Stimulated activated CD8-positive, alpha-beta memory T cell treated with anti-CD3 and anti-CD28 coated beads, Interleukin-12 subunit alpha, Interleukin-12 subunit beta, amount 100 ng/mL, for 4 hours (primary cell): ENCODE results near the gene COLQ.

Source experiments
- DNase-seq: peaks from one replicate; pipeline ENCODE4 v3.0.0-alpha.2; 2020; ENCODE audit warnings: low read depth

COLQ gene

DNA sequence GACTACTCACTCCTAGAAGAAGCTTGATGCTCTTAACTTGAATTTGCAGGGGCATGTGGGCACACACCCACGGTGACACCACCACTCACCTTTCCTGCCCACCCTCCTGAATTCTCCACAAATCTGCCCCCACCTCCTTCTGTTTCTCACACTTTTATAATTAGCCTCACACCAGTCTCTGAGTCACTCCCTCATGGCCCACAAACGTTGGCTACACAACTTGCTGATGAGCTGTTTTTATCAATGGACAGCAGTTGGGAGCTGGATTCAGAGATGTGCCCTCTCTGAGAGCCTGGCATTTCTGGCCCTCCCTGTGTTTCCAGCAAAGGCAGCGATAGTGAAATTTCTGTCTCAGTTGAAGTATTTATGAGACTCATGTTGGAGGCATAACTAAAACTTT lies 1.3 kb downstream of the COLQ start:
- DNase-seq, result peak; percentile 16

DNA sequence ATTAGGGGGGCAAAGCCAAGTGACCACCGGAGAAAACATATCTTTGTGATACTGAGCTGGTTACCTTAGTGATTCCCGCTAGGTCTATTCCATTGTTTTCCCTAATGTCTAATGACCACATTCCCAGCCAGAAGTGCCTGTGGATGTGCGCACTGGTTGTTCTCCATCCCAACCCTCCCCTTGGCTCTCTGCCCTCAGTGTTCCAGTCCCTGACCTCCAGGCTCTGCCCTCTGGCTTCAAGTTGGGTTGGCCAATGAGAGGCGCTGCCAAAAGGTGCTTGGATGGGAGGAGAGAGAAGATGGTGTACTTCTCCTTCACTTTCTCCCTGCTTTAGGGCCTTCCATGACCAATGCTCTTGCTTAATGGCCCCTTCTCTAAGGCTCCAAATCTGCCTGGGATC lies 2.4 kb downstream of the COLQ start:
- DNase-seq, result no peak

DNA sequence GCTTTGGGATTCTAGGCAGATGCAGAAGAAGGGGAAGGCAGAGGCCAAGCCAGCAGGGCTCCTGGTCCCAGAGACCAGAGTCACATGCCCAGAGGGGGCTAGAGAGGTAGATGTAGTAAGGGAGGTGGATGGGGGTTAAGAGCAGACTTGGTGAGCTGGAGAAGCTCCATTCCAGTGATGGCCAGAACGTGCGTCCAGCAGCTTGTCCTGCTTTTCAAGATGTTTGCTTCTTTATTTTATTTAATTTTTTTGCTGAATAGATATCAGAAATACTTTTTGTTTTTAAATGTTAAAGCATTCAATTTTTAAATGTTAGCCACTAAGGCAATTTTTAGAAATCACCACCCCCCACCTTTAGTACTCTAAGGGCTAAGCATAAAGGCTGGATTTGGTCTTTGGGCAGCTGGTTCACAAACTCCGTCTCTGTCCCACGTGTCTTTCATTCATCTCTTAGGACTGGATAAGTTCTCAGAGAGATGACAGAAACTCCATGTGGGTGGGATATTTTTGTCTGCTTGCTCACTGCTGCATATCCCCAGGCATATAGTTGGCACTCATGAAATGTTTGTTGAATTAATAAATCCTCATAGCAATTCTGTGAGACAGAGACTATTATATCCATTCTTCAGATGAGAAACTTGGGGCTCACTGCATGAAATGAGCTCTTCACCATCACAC lies 6.7 kb downstream of the COLQ start:
- DNase-seq, result no peak

DNA sequence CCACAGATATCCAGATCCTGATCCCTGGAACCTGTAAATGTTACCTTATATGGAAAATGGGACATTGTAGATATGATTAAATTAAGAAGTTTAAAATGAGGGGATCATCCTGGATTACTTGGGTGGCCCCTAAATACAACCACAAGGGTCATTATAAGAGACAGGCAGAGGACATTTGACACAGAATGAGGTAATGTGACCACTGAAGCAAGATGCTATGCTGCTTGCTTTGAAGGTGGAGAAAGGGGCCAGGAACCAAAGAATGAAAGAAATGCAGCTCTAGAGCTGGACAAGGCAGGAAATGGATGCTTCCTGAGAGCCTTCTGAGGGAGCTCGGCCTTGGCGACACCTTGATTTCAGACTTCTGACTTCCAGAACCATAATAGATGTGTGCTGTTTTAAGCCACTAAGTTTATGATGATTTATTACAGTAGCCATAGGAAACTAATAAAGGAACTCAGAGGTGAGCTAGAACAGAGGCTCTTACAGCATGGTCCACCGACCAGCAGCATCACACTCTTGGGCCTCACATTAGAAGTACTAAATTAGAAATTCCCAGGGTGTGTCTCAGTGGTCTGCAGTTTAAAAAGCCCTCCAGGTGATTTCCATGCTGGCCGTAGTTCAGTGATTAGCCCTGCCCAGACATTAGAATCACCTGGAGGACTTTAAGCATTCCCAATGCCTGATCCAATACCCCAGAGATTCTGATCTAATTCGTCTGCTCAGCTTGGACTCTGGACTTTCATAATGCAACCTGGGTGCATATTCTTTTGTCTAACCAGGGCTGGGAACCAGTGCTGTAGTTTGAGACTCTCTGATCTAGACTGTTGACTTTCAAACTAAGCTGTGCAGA lies 7.5 kb downstream of the COLQ start:
- DNase-seq, result no peak

DNA sequence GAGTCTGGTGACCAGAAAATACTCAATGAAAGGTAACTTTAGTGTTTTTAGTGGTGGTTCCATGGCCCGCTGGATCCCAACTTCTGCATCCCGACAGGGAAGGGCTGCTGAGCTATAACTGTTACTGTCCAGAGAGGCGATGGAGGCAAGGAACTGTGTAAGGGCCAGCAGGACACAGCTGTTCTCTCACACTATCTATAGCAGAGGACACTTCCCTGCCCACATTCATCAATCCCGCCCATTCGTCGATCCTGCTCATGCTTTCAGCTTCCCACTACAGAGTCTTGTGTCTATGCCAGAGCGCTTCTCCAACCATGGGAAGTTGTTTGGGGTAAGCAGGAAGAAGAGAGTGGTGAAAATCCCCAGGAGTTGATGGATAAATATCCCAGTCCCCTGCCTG lies 8.4 kb downstream of the COLQ start:
- no peak for DNase-seq

DNA sequence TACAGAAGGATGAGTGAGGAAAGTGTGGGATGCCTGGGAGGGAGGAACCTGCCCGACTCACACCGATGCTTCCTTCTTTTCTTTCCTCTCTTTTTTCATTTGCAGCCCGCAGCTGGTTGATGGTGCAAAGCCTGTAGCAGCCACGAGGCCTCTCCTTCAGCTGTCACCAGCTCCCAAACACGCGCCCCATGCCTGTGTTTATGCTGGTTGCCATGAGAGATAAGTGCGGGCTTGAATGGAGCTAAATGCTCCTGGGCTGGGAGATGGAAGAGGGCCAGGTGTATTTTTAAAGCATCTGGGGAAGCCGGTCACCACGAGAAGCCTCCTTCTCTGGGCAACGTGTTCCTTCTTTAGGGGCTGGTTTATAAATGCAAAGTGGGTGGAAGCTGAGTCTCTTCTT lies 9.3 kb downstream of the COLQ start:
- DNase-seq, result no peak

DNA sequence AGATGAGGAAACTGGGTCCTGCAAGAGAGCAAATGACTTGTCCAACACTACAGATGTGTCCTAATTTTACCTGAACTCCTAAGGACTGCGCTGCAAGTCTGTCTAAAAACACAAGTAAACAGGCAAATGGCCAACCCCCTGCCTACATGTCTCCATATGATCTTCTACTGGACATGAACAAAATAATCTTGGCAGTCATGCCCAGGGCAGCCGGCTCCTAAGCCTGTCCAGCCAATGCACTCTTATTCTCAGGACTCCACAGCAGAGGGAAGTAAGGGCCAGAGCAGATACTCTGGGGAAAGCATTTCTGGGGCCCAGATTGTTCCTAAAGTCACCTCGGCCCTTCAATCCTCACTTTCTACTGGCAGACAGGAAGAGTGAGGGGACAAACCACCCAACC lies 10.3 kb downstream of the COLQ start:
- DNase-seq, result no peak

DNA sequence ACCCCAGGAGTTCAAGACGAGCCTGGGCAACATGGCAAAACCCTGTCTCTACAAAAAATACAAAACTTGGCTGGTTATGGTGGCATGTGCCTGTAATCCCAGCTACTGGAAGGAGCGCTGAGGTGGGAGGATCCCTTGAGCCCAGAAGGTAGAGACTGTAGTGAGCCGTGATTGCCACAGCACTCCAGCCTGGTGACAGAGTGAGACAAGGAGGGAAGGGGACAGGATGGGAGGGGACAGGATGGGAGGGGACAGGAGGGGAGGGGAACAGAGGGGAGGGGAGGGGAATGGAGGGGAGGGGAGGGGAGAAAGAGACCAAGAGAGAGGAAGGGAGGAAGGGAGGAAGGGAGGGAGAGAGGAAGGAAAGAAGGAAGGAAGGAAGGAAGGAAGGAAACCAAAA lies 11.0 kb downstream of the COLQ start:
- no peak for DNase-seq

DNA sequence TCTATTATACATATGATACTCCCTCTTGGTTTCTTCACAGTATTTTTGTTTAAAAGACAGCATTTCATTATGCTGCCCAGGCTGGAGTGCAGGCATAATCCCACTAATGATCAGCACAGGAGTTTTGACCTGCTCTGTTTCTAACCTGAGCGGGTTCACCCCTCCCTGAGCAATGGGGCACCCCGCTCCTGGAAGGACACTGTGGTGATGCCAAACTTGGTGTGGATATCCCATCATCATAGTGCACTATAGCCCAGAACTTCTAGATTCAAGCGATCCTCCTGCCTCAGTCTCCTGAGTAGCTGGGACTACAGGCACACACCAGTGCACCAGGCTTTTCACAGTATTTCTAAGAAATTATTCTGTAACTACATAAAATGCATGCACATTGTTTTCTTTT lies 14.9 kb downstream of the COLQ start:
- DNase-seq, result no peak

DNA sequence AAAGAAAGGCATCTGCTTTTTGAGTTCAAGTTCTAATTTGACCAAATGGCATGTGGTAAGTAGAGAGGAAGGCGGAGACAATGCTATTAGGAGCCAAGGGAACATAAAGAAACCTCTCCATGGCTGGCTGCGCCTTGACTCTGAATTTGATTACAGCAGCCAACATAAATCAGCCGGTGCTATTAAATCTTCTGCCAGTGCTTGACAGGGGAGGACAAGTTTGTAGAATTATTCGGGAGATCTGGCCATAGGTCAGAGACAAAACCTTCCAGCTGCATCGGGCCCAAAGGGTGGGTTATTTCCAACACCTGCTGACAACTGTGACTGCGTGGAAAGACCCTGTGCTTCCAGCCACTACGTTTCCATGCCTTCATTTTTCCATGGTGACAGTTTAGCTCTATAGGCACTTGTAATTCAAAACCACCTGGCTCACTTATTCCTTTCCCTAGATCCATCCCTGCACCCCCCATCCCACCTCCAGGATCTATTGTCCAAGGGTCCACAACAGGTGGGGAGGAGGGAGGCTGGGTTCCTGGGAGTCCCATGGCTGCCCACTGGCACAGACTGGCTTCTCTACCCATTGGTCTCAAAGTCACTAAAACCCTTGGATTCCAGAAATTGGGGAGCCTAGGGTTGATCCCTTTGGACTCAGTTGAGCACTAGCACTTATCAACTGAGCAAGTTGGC lies 15.9 kb downstream of the COLQ start:
- DNase-seq, result no peak

DNA sequence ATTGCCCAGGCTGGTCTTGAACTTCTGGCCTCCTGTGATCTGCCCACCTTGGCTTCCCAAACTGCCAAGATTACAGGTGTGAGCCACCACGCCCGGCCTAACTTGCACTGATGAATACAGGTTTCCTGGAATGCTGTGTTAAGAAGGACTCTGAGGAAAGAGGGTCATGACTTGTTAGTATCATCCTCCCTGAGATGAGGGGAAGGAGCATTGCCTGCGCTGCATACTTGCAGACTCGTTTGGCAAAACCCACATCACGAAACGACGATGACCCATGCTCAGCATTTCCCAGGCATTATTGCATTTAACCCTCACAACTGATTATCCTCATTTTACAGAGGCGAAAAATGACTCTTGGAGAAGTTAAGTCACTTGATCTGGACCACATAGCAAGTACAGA lies 18.9 kb downstream of the COLQ start:
- DNase-seq, result no peak

DNA sequence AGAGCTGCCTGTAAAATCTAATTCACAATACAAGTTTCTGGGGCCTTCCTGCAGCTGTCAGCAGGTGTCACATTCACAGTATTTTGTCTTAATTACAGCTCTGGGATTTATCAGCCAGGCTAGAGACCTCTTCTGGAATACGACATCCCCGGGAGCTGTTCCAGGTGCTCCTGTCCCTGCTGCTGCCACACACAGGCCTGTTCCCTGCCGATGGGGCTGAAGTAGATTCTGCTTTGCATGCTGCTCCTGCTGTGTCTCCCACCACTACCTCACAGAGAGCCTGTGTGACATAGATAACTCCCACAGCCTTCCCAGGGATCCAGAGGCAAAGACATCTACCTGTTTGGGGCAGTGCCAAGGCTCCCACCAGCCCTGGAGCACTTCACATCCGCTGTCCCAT lies 20.4 kb downstream of the COLQ start:
- no peak for DNase-seq

DNA sequence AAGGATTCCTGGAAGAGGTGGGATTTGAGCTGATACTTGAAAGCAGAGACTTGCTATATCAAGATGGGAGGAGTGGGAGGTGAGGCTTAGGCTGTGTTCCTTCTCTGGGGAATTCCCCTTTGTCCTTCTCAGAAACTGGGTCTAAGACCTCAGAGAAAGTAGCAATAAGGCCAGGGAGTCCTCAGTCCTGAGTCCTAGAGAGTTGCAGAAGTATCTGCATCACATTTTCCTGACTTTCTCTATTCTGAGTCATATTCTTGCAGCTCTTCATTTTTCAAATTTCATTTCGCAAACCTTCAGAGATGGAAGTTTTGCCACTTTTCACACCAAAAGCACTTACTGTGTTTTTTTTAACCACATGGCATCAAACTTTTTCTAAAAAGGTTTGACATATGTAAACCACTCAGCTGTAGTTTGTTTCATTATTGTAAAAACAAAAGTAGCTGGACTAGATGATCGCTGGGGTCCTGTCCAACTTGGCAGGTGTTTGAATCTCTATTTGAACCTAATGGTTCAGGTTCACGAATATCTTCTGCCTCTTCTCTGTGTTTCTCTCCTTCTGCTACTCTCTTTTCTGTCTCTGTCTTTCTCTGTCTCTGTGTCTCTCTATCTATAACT lies 21.3 kb downstream of the COLQ start:
- DNase-seq, result no peak

DNA sequence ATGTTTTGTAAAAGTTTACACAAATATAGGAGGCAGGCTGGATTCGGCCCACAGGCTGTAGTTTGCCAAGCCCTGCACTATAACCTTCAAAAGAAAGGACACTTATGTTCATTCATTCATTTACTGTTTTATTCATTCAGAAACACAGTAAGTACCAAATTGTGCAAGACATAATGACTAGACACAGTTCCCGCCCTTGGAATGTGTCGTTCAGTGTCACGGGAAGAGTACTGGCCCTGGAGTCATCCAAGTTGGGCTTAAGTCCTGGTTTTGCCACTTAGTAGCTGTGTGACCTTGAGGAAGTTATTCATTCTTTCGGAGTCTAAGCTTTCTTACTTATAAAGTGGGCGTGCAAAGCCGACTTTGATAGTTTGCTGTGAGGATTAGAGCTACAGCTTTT lies 22.0 kb downstream of the COLQ start:
- DNase-seq, result no peak

DNA sequence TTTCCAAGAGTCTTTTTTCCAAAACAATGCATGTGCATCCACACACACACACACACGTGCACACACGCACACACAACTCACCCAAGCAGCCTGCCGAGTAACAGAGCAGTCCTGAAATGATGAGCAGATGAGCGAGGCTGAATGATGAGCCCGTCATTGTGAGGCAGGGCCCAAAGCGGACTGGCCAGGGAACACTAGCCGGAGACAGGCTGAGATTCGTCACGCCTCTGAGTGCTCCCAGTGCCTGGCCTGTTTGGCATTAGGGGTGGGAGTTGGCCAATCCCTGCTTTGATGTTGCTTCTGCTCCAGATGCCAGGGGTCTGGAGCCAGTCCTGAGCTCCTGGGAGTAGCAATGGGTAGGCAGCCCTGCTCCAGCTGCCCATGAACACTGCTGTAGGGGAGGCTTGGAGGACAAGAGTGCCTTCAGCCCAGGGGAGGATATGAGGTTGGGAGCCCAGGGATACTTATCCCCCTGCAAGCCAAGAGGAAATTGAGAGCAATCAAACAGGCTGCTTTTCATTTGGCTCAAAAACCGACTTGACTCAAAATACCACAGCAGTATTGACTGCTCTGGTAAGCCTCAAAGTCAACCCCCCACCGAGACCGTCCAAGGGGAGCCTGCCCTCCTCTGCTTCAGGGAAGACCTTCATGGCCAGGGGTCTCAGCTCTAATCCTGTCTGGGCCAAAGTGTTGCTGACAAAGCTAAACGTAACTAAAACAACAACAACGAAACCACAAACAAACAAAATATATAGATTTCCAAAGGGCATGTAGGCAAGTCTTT lies 22.9 kb downstream of the COLQ start:
- DNase-seq, result no peak

DNA sequence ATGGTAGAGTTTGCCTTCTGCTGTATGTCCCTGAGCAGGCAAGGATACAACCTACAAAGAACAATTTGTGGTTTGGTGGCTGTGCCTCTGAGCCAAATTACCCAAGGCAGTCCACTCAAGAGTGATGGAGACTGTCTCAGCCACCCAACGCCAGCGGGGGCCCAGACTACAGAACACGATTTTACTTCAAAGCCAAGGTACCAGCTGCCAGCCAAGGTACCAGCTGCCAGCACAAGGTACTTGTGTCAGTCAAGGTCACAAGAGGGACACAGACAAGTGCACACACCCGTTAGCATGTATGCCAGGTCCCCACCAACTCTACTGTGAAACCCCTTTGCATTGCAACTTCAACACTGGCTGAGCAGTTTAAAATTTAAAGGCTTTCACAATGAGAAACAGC lies 23.5 kb downstream of the COLQ start:
- no peak for DNase-seq

DNA sequence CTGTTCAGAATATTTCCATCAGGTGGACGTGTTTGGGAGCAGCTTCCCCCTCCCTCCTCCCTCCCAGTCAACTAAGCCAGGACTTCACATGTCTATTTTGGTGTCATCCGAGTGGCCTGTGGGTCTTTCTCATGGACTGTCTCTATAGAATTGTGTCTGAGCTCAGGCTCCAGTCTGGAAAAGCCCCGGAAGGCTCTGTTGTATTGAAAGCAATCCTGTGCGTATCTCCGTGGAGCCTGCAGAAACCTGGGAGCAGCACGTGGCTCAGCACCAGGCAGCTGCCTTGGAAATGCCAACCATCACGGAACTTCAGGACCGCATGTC lies 25.2 kb downstream of the COLQ start:
- DNase-seq, result no peak

DNA sequence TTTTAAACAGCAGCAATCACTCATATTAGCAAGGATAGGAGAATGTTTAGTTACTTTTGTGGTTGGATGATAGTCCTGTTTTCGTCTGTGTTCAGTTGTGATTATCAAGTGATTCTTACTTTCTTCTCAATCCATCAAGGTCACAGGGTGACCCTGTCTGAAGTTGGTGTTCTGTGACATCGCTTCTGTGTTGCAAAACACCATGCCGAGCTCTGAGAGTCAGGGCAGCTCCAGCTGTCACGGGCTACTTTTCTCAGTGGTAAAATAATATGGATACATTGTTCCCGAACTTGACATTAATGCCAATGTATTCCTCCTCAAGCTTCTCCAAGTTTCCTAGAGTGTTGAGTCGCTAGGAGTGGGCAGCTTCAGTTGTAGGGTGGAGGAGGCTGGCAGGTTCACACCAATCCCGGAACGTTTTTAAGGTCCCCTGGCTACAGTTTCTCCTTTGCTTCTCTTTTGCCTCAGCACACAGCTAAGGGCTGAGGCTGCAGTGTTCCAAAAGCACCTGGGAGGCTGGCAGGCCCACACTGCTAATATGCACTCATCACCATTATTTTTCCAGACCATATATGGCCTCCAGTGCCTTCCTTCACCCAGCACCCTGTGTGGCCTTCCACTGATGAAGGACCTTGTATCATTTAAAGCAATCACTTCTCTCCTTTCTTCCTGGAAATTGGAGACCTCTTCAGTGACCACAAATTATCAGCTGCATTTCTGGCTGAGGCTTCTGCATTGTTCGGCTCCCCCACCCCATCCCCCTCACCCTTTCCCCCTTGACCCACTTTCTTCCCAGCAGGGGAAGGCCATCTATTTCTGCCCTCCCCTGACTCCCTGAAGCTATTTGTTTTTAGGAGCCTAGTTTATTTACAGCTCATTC lies 25.8 kb downstream of the COLQ start:
- no peak for DNase-seq

DNA sequence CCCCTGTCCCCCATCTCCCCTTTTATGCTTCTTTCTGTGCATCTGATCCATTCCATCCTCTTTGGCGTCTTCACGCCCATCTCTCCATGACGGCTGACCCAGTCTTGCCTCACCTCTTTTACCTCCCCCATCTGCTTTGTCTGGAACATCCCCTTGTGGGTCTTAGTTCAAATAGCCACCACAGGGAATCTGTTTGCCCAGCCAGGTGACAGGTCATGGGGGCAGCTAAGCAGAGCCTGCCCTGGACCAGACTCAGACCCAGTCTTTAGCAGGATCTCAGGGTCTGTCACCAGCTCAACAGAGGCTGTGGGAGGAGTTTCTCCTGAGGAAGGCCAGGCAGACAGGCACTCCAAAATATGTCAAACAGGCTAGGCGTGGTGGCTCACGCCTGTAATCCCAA lies 28.1 kb downstream of the COLQ start:
- no peak for DNase-seq

DNA sequence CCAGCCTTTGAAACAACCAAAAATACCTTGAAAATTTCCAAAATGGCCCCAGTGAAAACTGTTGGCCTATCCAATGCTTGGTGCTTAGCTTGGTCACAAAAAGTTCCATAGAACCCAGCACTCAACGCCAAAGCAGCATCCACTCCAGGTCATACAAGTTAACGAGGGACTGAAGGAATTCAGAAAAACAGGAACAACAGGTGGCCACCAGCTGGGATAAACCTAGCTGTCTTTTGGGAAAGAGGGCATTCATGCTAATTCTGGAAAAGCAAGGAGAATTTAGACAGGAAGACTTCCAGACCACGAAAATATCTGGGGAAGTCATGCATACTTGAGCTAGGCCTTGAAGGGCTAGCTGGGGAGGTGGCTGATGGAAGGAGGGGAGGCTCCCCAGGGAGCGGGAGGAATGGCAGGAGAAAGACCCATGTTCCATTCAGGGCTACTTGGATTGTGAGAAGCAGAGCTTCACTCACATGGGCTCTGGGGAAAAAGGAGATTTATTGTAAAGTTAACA lies 28.6 kb downstream of the COLQ start:
- DNase-seq, result no peak

DNA sequence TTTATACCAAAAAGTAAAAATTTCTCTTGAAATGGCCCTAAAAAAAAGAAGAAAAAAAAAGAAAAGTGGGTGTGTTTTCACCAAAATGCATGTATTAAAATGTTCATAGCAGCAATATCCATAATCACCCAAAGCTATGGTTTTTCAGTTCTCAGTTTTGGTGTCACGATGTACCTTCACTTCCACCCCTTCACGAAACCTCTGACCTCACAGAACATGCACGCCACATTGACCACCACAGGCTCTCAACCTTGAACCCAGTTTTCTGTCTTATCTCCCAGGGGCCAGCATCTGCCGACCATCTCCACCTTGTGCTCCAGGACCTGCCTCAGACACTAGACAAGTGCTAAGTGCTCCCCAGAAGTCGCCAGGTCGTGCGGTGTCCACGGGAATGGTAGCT lies 30.4 kb downstream of the COLQ start:
- no peak for DNase-seq
